Uterus (tissue), 4 donors: Measurements from ENCODE around the gene RPL22. TPM values are rescaled to one million over a fixed set of nuclear protein-coding genes. Genes with fewer than 3 reads are reported as not detected.

Experiments used
- DNase-seq, 2 donors: peaks; one replicate each; pipeline ENCODE4 v3.0.0-alpha.2; 2019 to 2020
- H3K27ac ChIP-seq, 2 donors: fragments of 200-600 bp; sonication (generic); 1 replicate in 1 of 2; 2 replicates in 1 of 2; pipeline ENCODE4 v1.5.1; 2016 to 2018
- H3K27me3 ChIP-seq, 2 donors: fragments of 200-600 bp; sonication (generic); one replicate each; pipeline ENCODE4 v1.5.1; 2018 to 2019; ENCODE audit warnings: control low read depth in 1 of 2
- H3K36me3 ChIP-seq, 2 donors: fragments of 200-600 bp; sonication (generic); one replicate each; pipeline ENCODE4 v1.5.1; 2019; ENCODE audit warnings: control low read depth in 1 of 2
- H3K4me1 ChIP-seq, 2 donors: fragments of 200-600 bp; sonication (generic); one replicate each; pipeline ENCODE4 v1.5.1; 2018 to 2019; ENCODE audit warnings: control low read depth in 1 of 2
- H3K4me3 ChIP-seq, 2 donors: fragments of 200-600 bp; sonication (generic); 1 replicate in 1 of 2; 2 replicates in 1 of 2; pipeline ENCODE4 v1.5.1; 2018 to 2019; ENCODE audit warnings: mild to moderate bottlenecking in 1 of 2
- H3K9me3 ChIP-seq, 2 donors: fragments of 200-600 bp; sonication (generic); one replicate each; pipeline ENCODE4 v1.5.1; 2019; ENCODE audit warnings: control low read depth in 1 of 2
- CTCF ChIP-seq, 4 experiments: fragments of 200-600 bp in 2 of 4; fragments of 450-650 bp in 2 of 4; sonication (generic) in 2 of 4; IDR thresholded peaks; one replicate each; pipeline ENCODE4 v1.5.1; 2016 to 2019; ENCODE audit warnings: antibody characterized with exemption in 4 of 4, mild to moderate bottlenecking in 2 of 4, moderate library complexity in 1 of 4
- POLR2A ChIP-seq, 2 donors: fragments of 450-650 bp; IDR thresholded peaks; one replicate each; pipeline ENCODE4 v1.6.1; 2016; ENCODE audit warnings: antibody characterized with exemption in 2 of 2, mild to moderate bottlenecking in 1 of 2, moderate library complexity in 1 of 2
- intact Hi-C: fragments of 100-400 bp; cut with DNase I; formaldehyde crosslinking; loops from one replicate; pipeline ENCODE4 v1.15.1; 2023; ENCODE audit warnings: low total_unique reads
- total RNA-seq, 4 donors: library from RNA; depleted of rRNA in 3 of 4; stranded (reverse); fragments of >200 nt in 3 of 4; gene quantifications; one replicate each; pipeline versions ENCODE4 v1.1.0 to v1.2.4, GENCODE V29; 2014 to 2023
- donor health status: DM: yes; HTN: yes; CAD: no.

RPL22 gene
- total RNA-seq, 4 donors from 2014 or later: 140 to 543 (median 252) TPM

- H3K36me3 ChIP-seq: no peaks in the 10 kb centered on the region
Measured at GRCh38 chr1:6162773-6163172, 36.6 kb downstream of the RPL22 start.

GRCh38 chr1:6162341-6162740, 37.1 kb downstream of the RPL22 start:
- Histone ChIP-seq H3K27ac (no peak overlapping the region), H3K4me3 (no peak overlapping the region), H3K9me3 (no peaks in the 10 kb centered on the region), H3K27me3 (no peaks in the 10 kb centered on the region), H3K4me1 (no peaks in the 10 kb centered on the region), H3K36me3 (no peaks in the 10 kb centered on the region)
- DNase-seq: no peak
- intact Hi-C loops: no loop called here
- TF ChIP-seq POLR2A (IDR thresholded peaks at IDR 0.05): no peak
- no peak for TF ChIP-seq CTCF (IDR thresholded peaks at IDR 0.05)

More at GRCh38 chr1:6162773-6163172, 36.6 kb downstream of the RPL22 start:
- no peak overlapping the region for H3K4me3 ChIP-seq
- no peaks in the 10 kb centered on the region for H3K27me3 ChIP-seq
- no peaks in the 10 kb centered on the region for H3K9me3 ChIP-seq
- intact Hi-C loops: no loop called here
- H3K27ac ChIP-seq: no peak overlapping the region
- no peak for DNase-seq
- H3K4me1 ChIP-seq: no peaks in the 10 kb centered on the region
- no peak for TF ChIP-seq POLR2A (IDR thresholded peaks at IDR 0.05)
- TF ChIP-seq CTCF (IDR thresholded peaks at IDR 0.05): no peak

- H3K4me3 ChIP-seq: no peak overlapping the region
- DNase-seq: no peak
- intact Hi-C loops: no loop called here
- no peak for TF ChIP-seq CTCF (IDR thresholded peaks at IDR 0.05)
- no peak for TF ChIP-seq POLR2A (IDR thresholded peaks at IDR 0.05)
- H3K27ac ChIP-seq: no peak overlapping the region
- no peaks in the 10 kb centered on the region for H3K4me1 ChIP-seq
- H3K36me3 ChIP-seq: no peaks in the 10 kb centered on the region
- H3K27me3 ChIP-seq: no peaks in the 10 kb centered on the region
- H3K9me3 ChIP-seq: no peaks in the 10 kb centered on the region
Measured at GRCh38 chr1:6158181-6158580, 41.2 kb downstream of the RPL22 start.

GRCh38 chr1:6157528-6158174, 41.7 kb downstream of the RPL22 start:
- Histone ChIP-seq H3K9me3 (no peaks in the 10 kb centered on the region), H3K27me3 (no peaks in the 10 kb centered on the region), H3K36me3 (no peaks in the 10 kb centered on the region), H3K4me3 (no peak overlapping the region), H3K27ac (no peak overlapping the region), H3K4me1 (no peaks in the 10 kb centered on the region)
- no peak for DNase-seq
- no peak for TF ChIP-seq POLR2A (IDR thresholded peaks at IDR 0.05)
- TF ChIP-seq CTCF (IDR thresholded peaks at IDR 0.05): no peak
- intact Hi-C loops: no loop called here

- Histone ChIP-seq H3K4me1 (no peaks in the 10 kb centered on the region), H3K36me3 (no peaks in the 10 kb centered on the region), H3K9me3 (no peaks in the 10 kb centered on the region), H3K27me3 (no peaks in the 10 kb centered on the region), H3K4me3 (no peak overlapping the region), H3K27ac (no peak overlapping the region)
- no peak for TF ChIP-seq POLR2A (IDR thresholded peaks at IDR 0.05)
- TF ChIP-seq CTCF (IDR thresholded peaks at IDR 0.05): no peak
- intact Hi-C loops: no loop called here
- DNase-seq: no peak
Measured at GRCh38 chr1:6157132-6157527, 42.3 kb downstream of the RPL22 start.
